KMS-11 (cell line): Measurements from ENCODE around the gene TMEM217.

Experiments used
- H2AFZ ChIP-seq: fragments of 200-600 bp; sonication (generic); 2 replicates; pipeline ENCODE4 v1.6.1; 2016; ENCODE audit warnings: antibody characterized with exemption, mixed run types, low read depth
- H3K27ac ChIP-seq: fragments of 200-600 bp; sonication (generic); 2 replicates; pipeline ENCODE4 v1.6.1; 2016; ENCODE audit warnings: mild to moderate bottlenecking, mixed run types
- H3K27me3 ChIP-seq: fragments of 200-600 bp; sonication (generic); 2 replicates; pipeline ENCODE4 v1.6.1; 2017; ENCODE audit warnings: mild to moderate bottlenecking, low read depth, mixed run types, moderate library complexity; ENCODE audit not compliant: insufficient read depth
- H3K36me3 ChIP-seq: fragments of 200-600 bp; sonication (generic); 2 replicates; pipeline ENCODE4 v1.6.1; 2017; ENCODE audit warnings: mild to moderate bottlenecking, mixed run types; ENCODE audit not compliant: insufficient read depth
- H3K4me1 ChIP-seq: fragments of 200-600 bp; sonication (generic); 2 replicates; pipeline ENCODE4 v1.6.1; 2016; ENCODE audit warnings: mild to moderate bottlenecking, low read depth, mixed run types; ENCODE audit not compliant: poor library complexity, severe bottlenecking
- H3K4me2 ChIP-seq: fragments of 200-600 bp; sonication (generic); 2 replicates; pipeline ENCODE4 v1.7.0; 2016; ENCODE audit warnings: mild to moderate bottlenecking, mixed run types
- H3K4me3 ChIP-seq: fragments of 200-600 bp; sonication (generic); IDR thresholded peaks from 2 replicates; pipeline ENCODE4 v1.6.1; 2017; ENCODE audit warnings: low read depth, low read length, mixed read lengths; ENCODE audit not compliant: insufficient read depth
- H3K79me2 ChIP-seq: fragments of 200-600 bp; sonication (generic); 2 replicates; pipeline ENCODE4 v1.6.1; 2016; ENCODE audit warnings: low read depth, mixed run types; ENCODE audit not compliant: insufficient read depth
- H3K9ac ChIP-seq: fragments of 200-600 bp; sonication (generic); 2 replicates; pipeline ENCODE4 v1.6.1; 2016; ENCODE audit warnings: mild to moderate bottlenecking, mixed run types
- H4K20me1 ChIP-seq: fragments of 200-600 bp; sonication (generic); 2 replicates; pipeline ENCODE4 v1.6.1; 2016; ENCODE audit warnings: mild to moderate bottlenecking, mixed run types; ENCODE audit not compliant: insufficient read depth
- TF ChIP-seq, protein P1 (sequence below): fragments of 200-600 bp; sonication (generic); conservative IDR thresholded peaks from 2 replicates; pipeline ENCODE4 v1.6.1; 2017; ENCODE audit warnings: low read depth, mild to moderate bottlenecking, antibody characterized with exemption, low read length, moderate library complexity, mixed read lengths

The TMEM217 gene

DNA sequence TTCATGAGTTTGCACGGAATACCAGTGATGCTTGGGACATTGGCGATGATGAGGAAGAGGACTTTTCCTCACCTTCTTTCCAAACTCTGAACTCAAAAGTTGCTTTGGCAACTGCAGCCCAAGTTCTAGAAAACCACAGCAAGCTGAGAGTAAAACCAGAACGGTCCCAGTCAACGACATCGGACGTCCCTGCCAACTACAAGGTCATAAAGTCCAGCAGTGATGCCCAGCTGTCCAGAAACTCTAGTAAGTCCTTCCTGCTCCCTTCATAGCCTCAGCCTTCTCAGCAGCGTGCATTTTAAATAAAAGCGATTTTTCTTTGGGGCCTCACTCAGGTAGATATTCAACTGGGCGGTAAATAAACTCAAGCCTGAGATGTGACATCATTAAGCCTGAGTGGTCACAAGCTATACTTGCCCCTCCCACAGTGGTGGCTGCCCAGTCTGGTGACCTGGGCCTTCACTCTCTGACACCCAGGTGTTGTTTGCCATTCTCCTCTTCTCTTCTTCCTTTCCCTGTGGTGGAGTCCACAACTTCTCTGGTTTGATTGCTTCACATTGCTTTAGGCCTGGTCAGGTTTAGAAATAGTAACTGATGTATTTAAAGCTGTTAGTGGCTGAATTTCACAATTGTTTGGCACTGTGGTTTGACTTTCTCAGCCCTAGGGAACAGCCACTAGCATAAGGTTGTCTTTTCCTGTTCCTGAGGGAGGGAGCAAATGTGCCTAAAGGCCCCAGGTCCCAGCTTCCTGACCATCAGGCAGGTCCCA is 21.6 kb upstream of the TMEM217 start:
- TF ChIP-seq, protein P1, sequence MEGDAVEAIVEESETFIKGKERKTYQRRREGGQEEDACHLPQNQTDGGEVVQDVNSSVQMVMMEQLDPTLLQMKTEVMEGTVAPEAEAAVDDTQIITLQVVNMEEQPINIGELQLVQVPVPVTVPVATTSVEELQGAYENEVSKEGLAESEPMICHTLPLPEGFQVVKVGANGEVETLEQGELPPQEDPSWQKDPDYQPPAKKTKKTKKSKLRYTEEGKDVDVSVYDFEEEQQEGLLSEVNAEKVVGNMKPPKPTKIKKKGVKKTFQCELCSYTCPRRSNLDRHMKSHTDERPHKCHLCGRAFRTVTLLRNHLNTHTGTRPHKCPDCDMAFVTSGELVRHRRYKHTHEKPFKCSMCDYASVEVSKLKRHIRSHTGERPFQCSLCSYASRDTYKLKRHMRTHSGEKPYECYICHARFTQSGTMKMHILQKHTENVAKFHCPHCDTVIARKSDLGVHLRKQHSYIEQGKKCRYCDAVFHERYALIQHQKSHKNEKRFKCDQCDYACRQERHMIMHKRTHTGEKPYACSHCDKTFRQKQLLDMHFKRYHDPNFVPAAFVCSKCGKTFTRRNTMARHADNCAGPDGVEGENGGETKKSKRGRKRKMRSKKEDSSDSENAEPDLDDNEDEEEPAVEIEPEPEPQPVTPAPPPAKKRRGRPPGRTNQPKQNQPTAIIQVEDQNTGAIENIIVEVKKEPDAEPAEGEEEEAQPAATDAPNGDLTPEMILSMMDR: no peak
- Histone ChIP-seq H3K4me3 (no peak overlapping the region), H3K79me2 (no peaks in the 10 kb centered on the region), H3K27me3 (no peaks in the 10 kb centered on the region), H3K4me2 (no peak overlapping the region), H4K20me1 (no peaks in the 10 kb centered on the region), H2AFZ (no peak overlapping the region), H3K9ac (no peak overlapping the region), H3K27ac (no peak overlapping the region), H3K4me1 (peaks cover 21% of the 10 kb centered on the region), H3K36me3 (no peaks in the 10 kb centered on the region)

GRCh38 chr6:37277001-37277409 is 19.1 kb upstream of the TMEM217 start:
- Histone ChIP-seq H3K4me2 (no peak overlapping the region), H3K27ac (no peak overlapping the region)

GRCh38 chr6:37275350-37275749 is 17.4 kb upstream of the TMEM217 start:
- TF ChIP-seq, protein P1: no peak
- no peaks in the 10 kb centered on the region for H4K20me1 ChIP-seq
- H3K4me1 ChIP-seq: peaks cover 21% of the 10 kb centered on the region
- no peak overlapping the region for H3K4me3 ChIP-seq
- no peak overlapping the region for H3K27ac ChIP-seq
- H2AFZ ChIP-seq: no peak overlapping the region
- H3K9ac ChIP-seq: no peak overlapping the region
- H3K4me2 ChIP-seq: no peak overlapping the region
- H3K79me2 ChIP-seq: no peaks in the 10 kb centered on the region
- no peaks in the 10 kb centered on the region for H3K36me3 ChIP-seq
- no peaks in the 10 kb centered on the region for H3K27me3 ChIP-seq

More at GRCh38 chr6:37277001-37277409, 19.1 kb upstream of the TMEM217 start:
- Histone ChIP-seq H3K4me1 (peaks cover 21% of the 10 kb centered on the region), H3K9ac (no peak overlapping the region), H3K36me3 (no peaks in the 10 kb centered on the region), H2AFZ (no peak overlapping the region), H3K27me3 (no peaks in the 10 kb centered on the region), H3K79me2 (no peaks in the 10 kb centered on the region), H3K4me3 (no peak overlapping the region), H4K20me1 (no peaks in the 10 kb centered on the region)
- TF ChIP-seq, protein P1: no peak

GRCh38 chr6:37273690-37274089 is 15.7 kb upstream of the TMEM217 start:
- Histone ChIP-seq H3K4me2 (no peak overlapping the region), H3K4me3 (no peak overlapping the region), H3K9ac (no peak overlapping the region), H4K20me1 (no peaks in the 10 kb centered on the region), H3K27me3 (no peaks in the 10 kb centered on the region), H3K27ac (no peak overlapping the region), H2AFZ (no peak overlapping the region), H3K36me3 (no peaks in the 10 kb centered on the region), H3K79me2 (no peaks in the 10 kb centered on the region), H3K4me1 (peaks cover 10% of the 10 kb centered on the region)
- TF ChIP-seq, protein P1: no peak
